ENCODE data around the gene DNAH6.
A peak's percentile ranks its signal among the peaks of the same experiment; 100 is the strongest.

Gene DNAH6

DNA sequence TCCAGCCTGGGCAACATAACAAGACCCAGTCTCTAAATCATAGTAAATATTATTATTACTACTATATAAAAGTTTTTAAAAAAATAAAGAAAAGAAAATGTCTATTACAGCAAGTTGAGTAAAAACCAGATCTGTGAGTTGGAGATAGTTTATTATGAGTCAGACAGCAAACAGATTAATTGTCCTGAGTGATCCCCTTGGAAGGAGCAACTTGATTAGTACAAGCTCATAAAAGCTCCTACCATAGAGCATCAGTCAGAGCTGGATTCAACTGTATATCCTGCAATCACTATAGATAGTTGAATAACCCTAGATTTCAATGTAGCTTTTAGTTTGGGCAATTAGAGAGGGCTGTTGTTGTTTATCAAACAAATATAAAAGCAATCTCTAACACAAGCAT is 280.5 kb downstream of the DNAH6 start:
- DNase-seq (ENCODE audit: low read depth): no peak
- H3K4me3 ChIP-seq (ENCODE audit: low read depth, low read length): no peak overlapping the region
- no peak for TF ChIP-seq CTCF (conservative IDR thresholded peaks at IDR 0.05; ENCODE audit: low read depth, low read length)

GRCh38 chr2:84797271-84797670 is 281.0 kb downstream of the DNAH6 start:
- H3K4me3 ChIP-seq (ENCODE audit: low read depth, low read length): no peak overlapping the region
- no peak for DNase-seq (ENCODE audit: low read depth)
- TF ChIP-seq CTCF (conservative IDR thresholded peaks at IDR 0.05; ENCODE audit: low read depth, low read length): no peak

DNA sequence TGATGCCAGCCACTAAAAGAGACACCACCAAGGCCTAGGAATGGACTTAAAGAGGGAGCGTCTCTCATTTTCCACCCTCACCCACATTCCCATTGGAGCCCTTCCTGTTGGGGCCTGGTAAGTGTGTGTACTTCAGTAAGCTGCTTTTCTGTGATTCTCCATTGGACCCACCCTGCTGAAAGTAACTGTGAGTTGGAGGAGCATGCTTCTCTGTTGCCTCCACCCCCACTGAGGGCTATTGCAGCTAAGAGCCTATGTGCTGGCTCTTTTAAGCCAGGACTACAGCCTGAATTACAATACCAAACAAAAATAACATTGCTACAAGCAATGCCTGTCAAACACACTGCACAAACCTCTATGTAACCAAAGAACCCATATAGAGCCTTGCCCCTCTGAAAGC is 283.5 kb downstream of the DNAH6 start:
- TF ChIP-seq CTCF (conservative IDR thresholded peaks at IDR 0.05; ENCODE audit: low read depth, low read length): no peak
- no peak overlapping the region for H3K4me3 ChIP-seq (ENCODE audit: low read depth, low read length)
- DNase-seq (ENCODE audit: low read depth): no peak

DNA sequence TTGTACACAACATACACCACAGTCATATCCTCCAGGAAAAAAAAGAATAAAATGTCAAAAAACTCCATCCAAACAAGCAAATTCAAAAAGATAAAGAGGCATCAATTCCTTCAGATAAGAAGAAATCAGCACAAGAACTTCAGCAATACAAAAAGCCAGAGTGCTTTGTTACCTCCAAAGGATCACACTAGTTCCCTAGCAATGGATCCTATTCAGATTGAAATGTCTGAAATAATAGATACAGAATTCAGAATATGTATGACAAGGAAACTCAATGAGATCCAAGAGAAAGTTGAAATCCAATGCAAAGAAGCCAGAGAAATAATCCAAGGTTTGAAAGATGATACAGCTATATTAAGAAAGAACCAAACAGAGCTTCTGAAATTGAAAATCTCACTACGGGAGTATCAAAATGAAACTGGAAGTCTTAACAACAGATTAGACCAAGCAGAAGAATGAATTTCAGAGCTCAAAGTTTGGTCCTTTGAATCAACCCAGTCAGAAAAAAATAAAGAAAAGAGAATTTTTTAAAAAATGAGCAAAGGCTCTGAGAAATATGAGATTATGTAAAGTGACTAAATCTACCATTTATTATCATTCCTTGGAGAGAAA is 284.0 kb downstream of the DNAH6 start:
- no peak for DNase-seq (ENCODE audit: low read depth)
- no peak for TF ChIP-seq CTCF (conservative IDR thresholded peaks at IDR 0.05; ENCODE audit: low read depth, low read length)
- no peak overlapping the region for H3K4me3 ChIP-seq (ENCODE audit: low read depth, low read length)

GRCh38 chr2:84801811-84802210 is 285.5 kb downstream of the DNAH6 start:
- H3K4me3 ChIP-seq (ENCODE audit: low read depth, low read length): no peak overlapping the region
- no peak for DNase-seq (ENCODE audit: low read depth)
- no peak for TF ChIP-seq CTCF (conservative IDR thresholded peaks at IDR 0.05; ENCODE audit: low read depth, low read length)

- DNase-seq (ENCODE audit: low read depth): peak; percentile 79
- no peak overlapping the region for H3K4me3 ChIP-seq (ENCODE audit: low read depth, low read length)
- TF ChIP-seq CTCF (conservative IDR thresholded peaks at IDR 0.05; ENCODE audit: low read depth, low read length): no peak
Measured at GRCh38 chr2:84805250-84805958, 289.1 kb downstream of the DNAH6 start.

GRCh38 chr2:84807063-84807485 is 290.8 kb downstream of the DNAH6 start:
- H3K4me3 ChIP-seq (ENCODE audit: low read depth, low read length): no peak overlapping the region
- TF ChIP-seq CTCF (conservative IDR thresholded peaks at IDR 0.05; ENCODE audit: low read depth, low read length): no peak
- peak; percentile 99 for DNase-seq (ENCODE audit: low read depth)
